Nephron (organoid): ENCODE measurements around the gene ENTPD2.

Experiments used
- H3K27ac Mint-ChIP-seq, 3 experiments: 2 replicates each; pipeline ENCODE4 v1.8.0; 2020; ENCODE audit warnings: mixed read lengths in 3 of 3, mild to moderate bottlenecking in 2 of 3, moderate library complexity in 1 of 3
- H3K27me3 Mint-ChIP-seq: 2 replicates; pipeline ENCODE4 v1.8.0; 2021; ENCODE audit warnings: low read depth, mild to moderate bottlenecking, moderate library complexity, mixed read lengths
- H3K36me3 Mint-ChIP-seq: 2 replicates; pipeline ENCODE4 v1.8.0; 2020; ENCODE audit warnings: low read depth, mixed read lengths
- H3K4me1 Mint-ChIP-seq: 2 replicates; pipeline ENCODE4 v1.8.0; 2020; ENCODE audit warnings: mixed read lengths
- H3K4me3 Mint-ChIP-seq, 3 experiments: 2 replicates each; pipeline ENCODE4 v1.8.0; 2020; ENCODE audit warnings: mild to moderate bottlenecking in 3 of 3, mixed read lengths in 3 of 3, moderate library complexity in 2 of 3
- H3K9me3 Mint-ChIP-seq: 2 replicates; pipeline ENCODE4 v1.8.0; 2020; ENCODE audit warnings: mixed read lengths
- TF ChIP-seq, protein P1 (sequence below), 3 experiments: fragments of 200-600 bp; sonication (generic); IDR thresholded peaks; one replicate each; pipeline ENCODE4 v1.5.0; 2021; ENCODE audit warnings: antibody characterized with exemption in 3 of 3; ENCODE audit not compliant: unreplicated experiment in 3 of 3

ENTPD2 gene

GRCh38 chr9:137085920-137086530 is 32.2 kb upstream of the ENTPD2 start:
- Mint-ChIP-seq H3K27ac (peak overlapping the region; percentile 74 to 93 (median 87)), H3K4me1 (peaks cover 26% of the 10 kb centered on the region), H3K36me3 (peaks cover 10% of the 10 kb centered on the region)

GRCh38 chr9:137084526-137084925 is 30.7 kb upstream of the ENTPD2 start:
- H3K9me3 Mint-ChIP-seq = no peaks in the 10 kb centered on the region
- H3K27me3 Mint-ChIP-seq = peaks cover 41% of the 10 kb centered on the region
- peaks cover 26% of the 10 kb centered on the region for H3K4me1 Mint-ChIP-seq
- H3K4me3 Mint-ChIP-seq = no peak overlapping the region
- no peak overlapping the region for H3K27ac Mint-ChIP-seq
- TF ChIP-seq, protein P1, sequence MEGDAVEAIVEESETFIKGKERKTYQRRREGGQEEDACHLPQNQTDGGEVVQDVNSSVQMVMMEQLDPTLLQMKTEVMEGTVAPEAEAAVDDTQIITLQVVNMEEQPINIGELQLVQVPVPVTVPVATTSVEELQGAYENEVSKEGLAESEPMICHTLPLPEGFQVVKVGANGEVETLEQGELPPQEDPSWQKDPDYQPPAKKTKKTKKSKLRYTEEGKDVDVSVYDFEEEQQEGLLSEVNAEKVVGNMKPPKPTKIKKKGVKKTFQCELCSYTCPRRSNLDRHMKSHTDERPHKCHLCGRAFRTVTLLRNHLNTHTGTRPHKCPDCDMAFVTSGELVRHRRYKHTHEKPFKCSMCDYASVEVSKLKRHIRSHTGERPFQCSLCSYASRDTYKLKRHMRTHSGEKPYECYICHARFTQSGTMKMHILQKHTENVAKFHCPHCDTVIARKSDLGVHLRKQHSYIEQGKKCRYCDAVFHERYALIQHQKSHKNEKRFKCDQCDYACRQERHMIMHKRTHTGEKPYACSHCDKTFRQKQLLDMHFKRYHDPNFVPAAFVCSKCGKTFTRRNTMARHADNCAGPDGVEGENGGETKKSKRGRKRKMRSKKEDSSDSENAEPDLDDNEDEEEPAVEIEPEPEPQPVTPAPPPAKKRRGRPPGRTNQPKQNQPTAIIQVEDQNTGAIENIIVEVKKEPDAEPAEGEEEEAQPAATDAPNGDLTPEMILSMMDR (IDR thresholded peaks at IDR 0.05; ENCODE audit: unreplicated experiment in 3 of 3) = no peak
- H3K36me3 Mint-ChIP-seq = peaks cover 5% of the 10 kb centered on the region

More at GRCh38 chr9:137085920-137086530, 32.2 kb upstream of the ENTPD2 start:
- no peaks in the 10 kb centered on the region for H3K9me3 Mint-ChIP-seq
- TF ChIP-seq, protein P1 (IDR thresholded peaks at IDR 0.05; ENCODE audit: unreplicated experiment in 3 of 3) = no peak
- peaks cover 26% of the 10 kb centered on the region for H3K27me3 Mint-ChIP-seq
- peak overlapping the region; percentile 89 to 93 (median 92) for H3K4me3 Mint-ChIP-seq

GRCh38 chr9:137083394-137084004 is 29.6 kb upstream of the ENTPD2 start:
- H3K27me3 Mint-ChIP-seq = peaks cover 51% of the 10 kb centered on the region
- peak overlapping the region in 2 of 3 experiments; percentile 15 to 62 for H3K4me3 Mint-ChIP-seq
- peak overlapping the region in 1 of 3 experiments; percentile 56 for H3K27ac Mint-ChIP-seq
- no peaks in the 10 kb centered on the region for H3K36me3 Mint-ChIP-seq
- TF ChIP-seq, protein P1 (IDR thresholded peaks at IDR 0.05; ENCODE audit: unreplicated experiment in 3 of 3) = no peak
- H3K9me3 Mint-ChIP-seq = no peaks in the 10 kb centered on the region
- peaks cover 16% of the 10 kb centered on the region for H3K4me1 Mint-ChIP-seq

GRCh38 chr9:137082925-137083290 is 29.0 kb upstream of the ENTPD2 start:
- Mint-ChIP-seq H3K4me1 (peaks cover 10% of the 10 kb centered on the region), H3K27ac (no peak overlapping the region), H3K9me3 (no peaks in the 10 kb centered on the region), H3K27me3 (peaks cover 57% of the 10 kb centered on the region), H3K4me3 (peak overlapping the region in 1 of 3 experiments; percentile 21), H3K36me3 (no peaks in the 10 kb centered on the region)
- TF ChIP-seq, protein P1 (IDR thresholded peaks at IDR 0.05; ENCODE audit: unreplicated experiment in 3 of 3) = no peak

DNA sequence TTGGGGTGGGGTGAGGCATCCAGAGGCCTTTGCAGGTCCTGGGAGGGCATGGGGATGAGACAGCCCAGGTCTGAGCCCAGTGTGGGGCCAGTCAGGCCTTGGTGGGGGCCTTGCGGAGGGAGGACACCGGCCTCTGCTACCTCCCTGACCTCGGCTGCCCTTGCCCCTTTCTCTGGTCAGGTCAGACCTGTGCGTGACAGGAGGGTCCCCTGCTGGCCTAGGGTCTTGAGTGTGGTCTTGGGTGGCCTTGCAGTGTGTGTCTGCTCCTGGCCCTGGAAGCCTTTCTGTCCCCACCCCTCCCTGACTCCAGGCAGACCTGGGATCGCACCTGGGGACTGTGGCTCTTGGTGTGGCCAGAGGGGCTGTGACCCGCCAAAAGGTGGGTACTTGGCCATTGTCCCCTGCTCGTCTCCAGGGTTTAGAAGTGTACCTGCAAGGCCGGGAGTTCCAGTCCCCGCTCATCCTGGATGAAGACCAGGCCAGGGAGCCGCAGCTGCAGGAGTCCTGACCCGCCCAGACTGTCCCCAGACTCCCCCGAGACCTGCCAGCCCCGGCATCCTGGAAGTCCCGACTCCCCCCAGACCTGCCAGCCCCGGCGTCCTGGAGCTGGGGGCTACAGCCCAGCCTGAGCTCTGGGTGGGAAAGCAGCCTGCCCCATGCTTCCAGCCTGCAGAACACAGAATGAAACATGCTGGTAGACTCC is 28.5 kb upstream of the ENTPD2 start:
- H3K27me3 Mint-ChIP-seq = peaks cover 59% of the 10 kb centered on the region
- H3K9me3 Mint-ChIP-seq = no peaks in the 10 kb centered on the region
- peaks cover 5% of the 10 kb centered on the region for H3K4me1 Mint-ChIP-seq
- peak overlapping the region in 1 of 3 experiments; percentile 38 for H3K4me3 Mint-ChIP-seq
- TF ChIP-seq, protein P1 (IDR thresholded peaks at IDR 0.05; ENCODE audit: unreplicated experiment in 3 of 3) = no peak
- no peak overlapping the region for H3K27ac Mint-ChIP-seq
- no peaks in the 10 kb centered on the region for H3K36me3 Mint-ChIP-seq
